GM12878 (cell line): ENCODE results near the gene CCL19. TPM values are rescaled to one million over a fixed set of nuclear protein-coding genes. Genes with fewer than 3 reads are reported as not detected.

Experiments used
- ATF7 ChIP-seq: fragments of 450-650 bp; IDR thresholded peaks from 2 replicates; pipeline ENCODE4 v1.6.1; 2016; ENCODE audit warnings: low read depth, mild to moderate bottlenecking
- BHLHE40 ChIP-seq, 2 experiments: fragments of 450-650 bp in 1 of 2; IDR thresholded peaks; 2 replicates each; pipeline ENCODE4 v1.6.1; 2011 to 2017; ENCODE audit warnings: low read depth in 2 of 2, borderline replicate concordance in 1 of 2, improper control_type of control experiment in 1 of 2, low read length in 1 of 2, mild to moderate bottlenecking in 1 of 2
- CREB1 ChIP-seq: IDR thresholded peaks from 2 replicates; pipeline ENCODE4 v1.6.1; 2012; ENCODE audit warnings: low read depth, mild to moderate bottlenecking, inconsistent platforms
- CREM ChIP-seq: IDR thresholded peaks from 2 replicates; pipeline ENCODE4 v1.6.1; 2014; ENCODE audit warnings: antibody characterized with exemption, low read depth
- EGR1 ChIP-seq, 2 experiments: IDR thresholded peaks; 1 replicate in 1 of 2; 2 replicates in 1 of 2; pipeline ENCODE4 v1.6.1; 2011 to 2012; ENCODE audit warnings: low read depth in 2 of 2, low read length in 2 of 2, borderline replicate concordance in 1 of 2, mild to moderate bottlenecking in 1 of 2, moderate library complexity in 1 of 2
- GABPA ChIP-seq: IDR thresholded peaks from 2 replicates; pipeline ENCODE4 v1.6.1; 2014; ENCODE audit warnings: antibody characterized with exemption, low read depth, mild to moderate bottlenecking, inconsistent platforms
- HCFC1 ChIP-seq: fragments of 150-350 bp; IDR thresholded peaks from 2 replicates; pipeline ENCODE4 v1.6.1; 2014; ENCODE audit warnings: low read length
- IKZF2 ChIP-seq, 2 experiments: fragments of 450-650 bp; IDR thresholded peaks; 2 replicates each; pipeline ENCODE4 v1.6.1; 2017; ENCODE audit warnings: mild to moderate bottlenecking in 2 of 2, moderate library complexity in 2 of 2
- MLLT1 ChIP-seq: fragments of 450-650 bp; IDR thresholded peaks from 2 replicates; pipeline ENCODE4 v1.6.1; 2016; ENCODE audit warnings: mild to moderate bottlenecking
- MYB ChIP-seq: fragments of 150-350 bp; IDR thresholded peaks from 2 replicates; pipeline ENCODE4 v1.6.1; 2014; ENCODE audit warnings: mild to moderate bottlenecking, low read depth, low read length, borderline replicate concordance
- NBN ChIP-seq: fragments of 450-650 bp; IDR thresholded peaks from 2 replicates; pipeline ENCODE4 v1.6.1; 2016
- NR2C1 ChIP-seq: fragments of 450-650 bp; IDR thresholded peaks from 2 replicates; pipeline ENCODE4 v1.6.1; 2017; ENCODE audit warnings: antibody characterized with exemption, mild to moderate bottlenecking, moderate library complexity
- POLR2A ChIP-seq: IDR thresholded peaks from 2 replicates; pipeline ENCODE4 v1.6.1; 2011; ENCODE audit warnings: low read depth, mild to moderate bottlenecking, low read length
- SIN3A ChIP-seq: IDR thresholded peaks from 2 replicates; pipeline ENCODE4 v1.6.1; 2012; ENCODE audit warnings: low read depth, low read length, improper control_type of control experiment
- SP1 ChIP-seq: IDR thresholded peaks from one replicate; pipeline ENCODE4 v1.6.1; 2011; ENCODE audit warnings: low read depth, low read length
- SREBF1 ChIP-seq: IDR thresholded peaks from 2 replicates; pipeline ENCODE4 v1.6.1; 2012; ENCODE audit warnings: mild to moderate bottlenecking, low read length
- YY1 ChIP-seq: IDR thresholded peaks from 2 replicates; pipeline ENCODE4 v1.6.1; 2011; ENCODE audit warnings: low read depth, mild to moderate bottlenecking, low read length
- ZNF217 ChIP-seq: fragments of 450-650 bp; IDR thresholded peaks from 2 replicates; pipeline ENCODE4 v1.6.1; 2017; ENCODE audit warnings: antibody characterized with exemption, mild to moderate bottlenecking
- polyA plus RNA-seq, 11 experiments: library from polyadenylated mRNA; depleted of rRNA in 4 of 11; unstranded in 6 of 11; stranded (reverse) in 5 of 11; fragments of >200 nt; fragmentation: Nextera tagmentation in 4 of 11; fragmentation: Illumina TruSeq in 1 of 11; extraction: Ambion mirVana in 4 of 11; extraction: Trizol in 1 of 11; gene quantifications; 1 replicate in 1 of 11; 2 replicates in 10 of 11; pipeline versions ENCODE4 v1.2.1 to v1.2.3, GENCODE V29; 2011 to 2016; ENCODE audit warnings: inconsistent platforms in 2 of 11, missing spikeins in 2 of 11, low read depth in 1 of 11
- total RNA-seq, 4 experiments: library from RNA; depleted of rRNA in 3 of 4; stranded (reverse); fragments of >200 nt in 3 of 4; fragmentation: Illumina TruSeq in 1 of 4; extraction: Trizol in 1 of 4; gene quantifications; 2 replicates each; pipeline versions ENCODE4 v1.2.1 to v1.2.3, GENCODE V29; 2013 to 2021
- TF ChIP-seq, protein P1 (sequence below): fragments of 450-650 bp; IDR thresholded peaks from 2 replicates; pipeline ENCODE4 v1.6.1; 2016; ENCODE audit warnings: mild to moderate bottlenecking
- TF ChIP-seq, protein P2 (sequence below): fragments of 450-650 bp; IDR thresholded peaks from 2 replicates; pipeline ENCODE4 v1.6.1; 2017; ENCODE audit warnings: low read depth, mild to moderate bottlenecking, moderate library complexity
- TF ChIP-seq, protein P3 (sequence below): fragments of 450-650 bp; IDR thresholded peaks from 2 replicates; pipeline ENCODE4 v1.6.1; 2018; ENCODE audit warnings: mild to moderate bottlenecking, low read depth, moderate library complexity; ENCODE audit not compliant: partially characterized antibody

Gene CCL19
- total and polyA plus RNA-seq, 10 of the 15 experiments (the other 5 are each of a cell fraction or from before 2014, with no cell fraction given): 0.42 to 0.69 TPM; not detected in 8

GRCh38 chr9:34665381-34666250, 25.5 kb downstream of the CCL19 start (continued):
- TF ChIP-seq SP1 (peak; percentile 79), EGR1 (IDR thresholded peaks at IDR 0.05; ENCODE audit: borderline replicate concordance in 1 of 2, low read depth in 2 of 2, low read length in 2 of 2) (peak in 1 of 2 experiments; percentile 97; a peak in 2 of 3 replicates), MLLT1 (peak; percentile 44; the same call in 1 of the 2 replicates), NBN (0 out of 2 replicates have a peak, but pooled peaks have one; percentile 66), BHLHE40 (IDR thresholded peaks at IDR 0.05; ENCODE audit: borderline replicate concordance in 1 of 2, low read depth in 2 of 2, low read length in 1 of 2) (no peak), MYB (no peak), SREBF1 (no peak), IKZF2 (IDR thresholded peaks at IDR 0.05) (peak in 1 of 2 experiments; percentile 36; a peak in 2 of 4 replicates), POLR2A (peak; percentile 54; the same call in 1 of the 2 replicates), GABPA (peak; percentile 84), SIN3A (0 out of 2 replicates have a peak, but pooled peaks have one; percentile 33), ATF7 (peak; percentile 91), CREB1 (peak; percentile 98), HCFC1 (no peak), ZNF217 (no peak), CREM (peak; percentile 96), NR2C1 (0 out of 2 replicates have a peak, but pooled peaks have one; percentile 26), YY1 (0 out of 2 replicates have a peak, but pooled peaks have one; percentile 28)
- TF ChIP-seq, protein P1, sequence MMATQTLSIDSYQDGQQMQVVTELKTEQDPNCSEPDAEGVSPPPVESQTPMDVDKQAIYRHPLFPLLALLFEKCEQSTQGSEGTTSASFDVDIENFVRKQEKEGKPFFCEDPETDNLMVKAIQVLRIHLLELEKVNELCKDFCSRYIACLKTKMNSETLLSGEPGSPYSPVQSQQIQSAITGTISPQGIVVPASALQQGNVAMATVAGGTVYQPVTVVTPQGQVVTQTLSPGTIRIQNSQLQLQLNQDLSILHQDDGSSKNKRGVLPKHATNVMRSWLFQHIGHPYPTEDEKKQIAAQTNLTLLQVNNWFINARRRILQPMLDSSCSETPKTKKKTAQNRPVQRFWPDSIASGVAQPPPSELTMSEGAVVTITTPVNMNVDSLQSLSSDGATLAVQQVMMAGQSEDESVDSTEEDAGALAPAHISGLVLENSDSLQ: peak; percentile 28; the same call in 1 of the 2 replicates
- TF ChIP-seq, protein P2, sequence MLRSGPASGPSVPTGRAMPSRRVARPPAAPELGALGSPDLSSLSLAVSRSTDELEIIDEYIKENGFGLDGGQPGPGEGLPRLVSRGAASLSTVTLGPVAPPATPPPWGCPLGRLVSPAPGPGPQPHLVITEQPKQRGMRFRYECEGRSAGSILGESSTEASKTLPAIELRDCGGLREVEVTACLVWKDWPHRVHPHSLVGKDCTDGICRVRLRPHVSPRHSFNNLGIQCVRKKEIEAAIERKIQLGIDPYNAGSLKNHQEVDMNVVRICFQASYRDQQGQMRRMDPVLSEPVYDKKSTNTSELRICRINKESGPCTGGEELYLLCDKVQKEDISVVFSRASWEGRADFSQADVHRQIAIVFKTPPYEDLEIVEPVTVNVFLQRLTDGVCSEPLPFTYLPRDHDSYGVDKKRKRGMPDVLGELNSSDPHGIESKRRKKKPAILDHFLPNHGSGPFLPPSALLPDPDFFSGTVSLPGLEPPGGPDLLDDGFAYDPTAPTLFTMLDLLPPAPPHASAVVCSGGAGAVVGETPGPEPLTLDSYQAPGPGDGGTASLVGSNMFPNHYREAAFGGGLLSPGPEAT: peak; percentile 32; the same call in 1 of the 2 replicates
- TF ChIP-seq, protein P3, sequence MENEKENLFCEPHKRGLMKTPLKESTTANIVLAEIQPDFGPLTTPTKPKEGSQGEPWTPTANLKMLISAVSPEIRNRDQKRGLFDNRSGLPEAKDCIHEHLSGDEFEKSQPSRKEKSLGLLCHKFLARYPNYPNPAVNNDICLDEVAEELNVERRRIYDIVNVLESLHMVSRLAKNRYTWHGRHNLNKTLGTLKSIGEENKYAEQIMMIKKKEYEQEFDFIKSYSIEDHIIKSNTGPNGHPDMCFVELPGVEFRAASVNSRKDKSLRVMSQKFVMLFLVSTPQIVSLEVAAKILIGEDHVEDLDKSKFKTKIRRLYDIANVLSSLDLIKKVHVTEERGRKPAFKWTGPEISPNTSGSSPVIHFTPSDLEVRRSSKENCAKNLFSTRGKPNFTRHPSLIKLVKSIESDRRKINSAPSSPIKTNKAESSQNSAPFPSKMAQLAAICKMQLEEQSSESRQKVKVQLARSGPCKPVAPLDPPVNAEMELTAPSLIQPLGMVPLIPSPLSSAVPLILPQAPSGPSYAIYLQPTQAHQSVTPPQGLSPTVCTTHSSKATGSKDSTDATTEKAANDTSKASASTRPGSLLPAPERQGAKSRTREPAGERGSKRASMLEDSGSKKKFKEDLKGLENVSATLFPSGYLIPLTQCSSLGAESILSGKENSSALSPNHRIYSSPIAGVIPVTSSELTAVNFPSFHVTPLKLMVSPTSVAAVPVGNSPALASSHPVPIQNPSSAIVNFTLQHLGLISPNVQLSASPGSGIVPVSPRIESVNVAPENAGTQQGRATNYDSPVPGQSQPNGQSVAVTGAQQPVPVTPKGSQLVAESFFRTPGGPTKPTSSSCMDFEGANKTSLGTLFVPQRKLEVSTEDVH: peak; percentile 67
